Ammon's horn (tissue), 1 donor: ENCODE results near the gene APLP1.
"Not testable (repeated sequence)": the region's sequence is repeated elsewhere in the genome, so short reads cannot be mapped to it uniquely, and the experiment has no call there.

ENCODE experiments used
- DNase-seq: peaks from one replicate; pipeline ENCODE4 v3.0.0-alpha.2; 2016; ENCODE audit warnings: low spot score

The APLP1 gene

GRCh38 chr19:35868172-35868822 lies at the start of gene APLP1:
TSS of gene APLP1 (plus strand) at chr19:35868574. CDS start at chr19:35868637, 63 bp downstream.
- DNase-seq, result peak; percentile 93

- DNase-seq, result no peak
Observed at GRCh38 chr19:35822579-35822978, 45.8 kb upstream of the APLP1 start.

- no peak for DNase-seq
Observed at GRCh38 chr19:35824150-35824549, 44.2 kb upstream of the APLP1 start.

GRCh38 chr19:35828692-35829301 lies 39.6 kb upstream of the APLP1 start:
- peak; percentile 53 for DNase-seq

- DNase-seq, result no peak
Observed at GRCh38 chr19:35830986-35831385, 37.4 kb upstream of the APLP1 start.

GRCh38 chr19:35832054-35832453 lies 36.3 kb upstream of the APLP1 start:
- DNase-seq, result no peak

- no peak for DNase-seq
Observed at GRCh38 chr19:35833972-35834371, 34.4 kb upstream of the APLP1 start.

- not testable (repeated sequence) for DNase-seq
Observed at GRCh38 chr19:35836096-35836495, 32.3 kb upstream of the APLP1 start.

- no peak for DNase-seq
Observed at GRCh38 chr19:35841961-35842595, 26.3 kb upstream of the APLP1 start.

- DNase-seq, result no peak
Observed at GRCh38 chr19:35842666-35843272, 25.6 kb upstream of the APLP1 start.

- no peak for DNase-seq
Observed at GRCh38 chr19:35843676-35844481, 24.5 kb upstream of the APLP1 start.

GRCh38 chr19:35844482-35845214 lies 23.7 kb upstream of the APLP1 start:
- DNase-seq, result no peak

GRCh38 chr19:35845215-35846037 lies 22.9 kb upstream of the APLP1 start:
- DNase-seq, result no peak

- no peak for DNase-seq
Observed at GRCh38 chr19:35846038-35846668, 22.2 kb upstream of the APLP1 start.

GRCh38 chr19:35847911-35848310 lies 20.5 kb upstream of the APLP1 start:
- no peak for DNase-seq

GRCh38 chr19:35848486-35848885 lies 19.9 kb upstream of the APLP1 start:
- no peak for DNase-seq

- no peak for DNase-seq
Observed at GRCh38 chr19:35848919-35849505, 19.4 kb upstream of the APLP1 start.

GRCh38 chr19:35851213-35852028 lies 17.0 kb upstream of the APLP1 start:
- no peak for DNase-seq
